H9 (cell line): Measurements from ENCODE around the gene CAMK1. TPM values are rescaled to one million over a fixed set of nuclear protein-coding genes. Genes with fewer than 3 reads are reported as not detected.

Experiments
- DNase-seq: peaks from one replicate; pipeline ENCODE4 v3.0.0-alpha.2; 2017
- H2AFZ ChIP-seq: one replicate; pipeline ENCODE4 v1.6.1; 2013; ENCODE audit warnings: mild to moderate bottlenecking, low read length, control low read depth, moderate library complexity
- H2AK5ac ChIP-seq: 2 replicates; pipeline ENCODE4 v1.6.1; 2013; ENCODE audit warnings: low read length, control low read depth, mixed read lengths; ENCODE audit not compliant: insufficient read length
- H2BK120ac ChIP-seq: one replicate; pipeline ENCODE4 v1.6.1; 2013; ENCODE audit warnings: low read depth, mild to moderate bottlenecking, low read length, control low read depth, inconsistent platforms; ENCODE audit not compliant: poor library complexity, severe bottlenecking
- H2BK12ac ChIP-seq: 2 replicates; pipeline ENCODE4 v1.6.1; 2013; ENCODE audit warnings: low read length, control low read depth, mixed read lengths, low read depth; ENCODE audit not compliant: insufficient read length
- H2BK15ac ChIP-seq: 2 replicates; pipeline ENCODE4 v1.6.1; 2013; ENCODE audit warnings: low read depth, low read length, control low read depth
- H2BK20ac ChIP-seq: one replicate; pipeline ENCODE4 v1.6.1; 2013; ENCODE audit warnings: low read depth, mild to moderate bottlenecking, low read length, control low read depth, inconsistent platforms; ENCODE audit not compliant: poor library complexity, severe bottlenecking
- H2BK5ac ChIP-seq: 2 replicates; pipeline ENCODE4 v1.6.1; 2013; ENCODE audit warnings: low read length, control low read depth, mixed read lengths; ENCODE audit not compliant: insufficient read length
- H3K14ac ChIP-seq: 2 replicates; pipeline ENCODE4 v1.6.1; 2013; ENCODE audit warnings: low read length, control low read depth; ENCODE audit not compliant: insufficient read depth
- H3K18ac ChIP-seq: 2 replicates; pipeline ENCODE4 v1.6.1; 2013; ENCODE audit warnings: low read depth, mild to moderate bottlenecking, mixed read lengths, low read length, control low read depth; ENCODE audit not compliant: insufficient read length
- H3K23ac ChIP-seq: 2 replicates; pipeline ENCODE4 v1.6.1; 2013; ENCODE audit warnings: low read length, control low read depth, mixed read lengths, low read depth; ENCODE audit not compliant: insufficient read length
- H3K23me2 ChIP-seq: 2 replicates; pipeline ENCODE4 v1.6.1; 2013; ENCODE audit warnings: low read depth, mild to moderate bottlenecking, mixed read lengths, low read length, control low read depth; ENCODE audit not compliant: insufficient read length, poor library complexity, severe bottlenecking
- H3K27ac ChIP-seq: 2 replicates; pipeline ENCODE4 v1.5.1; 2013; ENCODE audit warnings: low read length, control low read depth, mixed read lengths, low read depth; ENCODE audit not compliant: insufficient read length
- H3K27me3 ChIP-seq: 2 replicates; pipeline ENCODE4 v1.6.1; 2013; ENCODE audit warnings: low read length, control low read depth, inconsistent platforms; ENCODE audit not compliant: insufficient read depth
- H3K4ac ChIP-seq: 2 replicates; pipeline ENCODE4 v1.6.1; 2013; ENCODE audit warnings: low read depth, mild to moderate bottlenecking, control low read depth, inconsistent platforms, low read length, moderate library complexity
- H3K4me1 ChIP-seq: 2 replicates; pipeline ENCODE4 v1.6.1; 2013; ENCODE audit warnings: low read length, control low read depth, inconsistent platforms; ENCODE audit not compliant: insufficient read depth
- H3K4me2 ChIP-seq: 2 replicates; pipeline ENCODE4 v1.6.1; 2013; ENCODE audit warnings: low read length, control low read depth, mixed read lengths; ENCODE audit not compliant: insufficient read length, insufficient read depth
- H3K56ac ChIP-seq: 2 replicates; pipeline ENCODE4 v1.6.1; 2013; ENCODE audit warnings: low read depth, mild to moderate bottlenecking, mixed read lengths, low read length, control low read depth; ENCODE audit not compliant: insufficient read length
- H3K79me1 ChIP-seq: 2 replicates; pipeline ENCODE4 v1.6.1; 2013; ENCODE audit warnings: low read depth, mild to moderate bottlenecking, moderate library complexity, low read length, control low read depth, inconsistent platforms; ENCODE audit not compliant: insufficient read depth, poor library complexity, severe bottlenecking
- H3K79me2 ChIP-seq: 2 replicates; pipeline ENCODE4 v1.6.1; 2013; ENCODE audit warnings: low read length, control low read depth, inconsistent platforms; ENCODE audit not compliant: insufficient read depth
- H3K9ac ChIP-seq: 2 replicates; pipeline ENCODE4 v1.6.1; 2013; ENCODE audit warnings: low read length, control low read depth, mixed read lengths; ENCODE audit not compliant: insufficient read length; ENCODE audit errors: extremely low read depth
- H3K9me3 ChIP-seq: one replicate; pipeline ENCODE4 v1.6.1; 2013; ENCODE audit warnings: low read depth, low read length, inconsistent platforms; ENCODE audit not compliant: control insufficient read depth
- H3T11ph ChIP-seq: one replicate; pipeline ENCODE4 v1.6.1; 2013; ENCODE audit warnings: mild to moderate bottlenecking, low read length, control low read depth, inconsistent platforms
- H4K20me1 ChIP-seq: one replicate; pipeline ENCODE4 v1.6.1; 2013; ENCODE audit not compliant: control insufficient read depth, insufficient read length, insufficient read depth
- H4K5ac ChIP-seq: 2 replicates; pipeline ENCODE4 v1.6.1; 2013; ENCODE audit warnings: low read depth, mild to moderate bottlenecking, mixed read lengths, low read length, control low read depth; ENCODE audit not compliant: insufficient read length
- H4K8ac ChIP-seq: replicated peaks from 2 replicates; pipeline ENCODE4 v1.6.1; 2013; ENCODE audit warnings: low read length, control low read depth, mixed read lengths, low read depth; ENCODE audit not compliant: insufficient read length
- H4K91ac ChIP-seq: 2 replicates; pipeline ENCODE4 v1.6.1; 2013; ENCODE audit warnings: low read depth, mild to moderate bottlenecking, moderate library complexity, mixed read lengths, low read length, control low read depth; ENCODE audit not compliant: insufficient read length
- H3K27ac Mint-ChIP-seq, 3 experiments: 2 replicates in 2 of 3; 3 replicates in 1 of 3; pipeline ENCODE4 v1.8.0; 2020 to 2021; ENCODE audit warnings: mixed read lengths in 3 of 3, mild to moderate bottlenecking in 1 of 3, moderate library complexity in 1 of 3
- H3K27me3 Mint-ChIP-seq: 2 replicates; pipeline ENCODE4 v1.8.0; 2021; ENCODE audit warnings: low read depth, mild to moderate bottlenecking, moderate library complexity, mixed read lengths
- H3K36me3 Mint-ChIP-seq, 3 experiments: 2 replicates in 2 of 3; 3 replicates in 1 of 3; pipeline ENCODE4 v1.8.0; 2020 to 2021; ENCODE audit warnings: low read depth in 3 of 3, mixed read lengths in 3 of 3; ENCODE audit not compliant: insufficient read depth in 1 of 3
- H3K4me1 Mint-ChIP-seq, 2 experiments: 2 replicates each; pipeline ENCODE4 v1.8.0; 2020; ENCODE audit warnings: mixed read lengths in 2 of 2
- H3K4me3 Mint-ChIP-seq, 2 experiments: 2 replicates in 1 of 2; 3 replicates in 1 of 2; pipeline ENCODE4 v1.8.0; 2020 to 2021; ENCODE audit warnings: mild to moderate bottlenecking in 2 of 2, mixed read lengths in 2 of 2, moderate library complexity in 1 of 2
- H3K9me3 Mint-ChIP-seq, 2 experiments: 2 replicates in 1 of 2; 3 replicates in 1 of 2; pipeline ENCODE4 v1.8.0; 2020; ENCODE audit warnings: mild to moderate bottlenecking in 2 of 2, mixed read lengths in 2 of 2, moderate library complexity in 1 of 2
- CTCF ChIP-seq: fragments of 200-600 bp; sonication (generic); conservative IDR thresholded peaks from 3 replicates; pipeline ENCODE4 v1.8.0; 2021; ENCODE audit warnings: antibody characterized with exemption, mild to moderate bottlenecking
- WGBS: extraction: QIAGEN DNeasy Blood & Tissue Kit; methylation state at CpG from one replicate; pipeline ENCODE4 v1.1.7; 2013; ENCODE audit warnings: missing lambda C conversion rate, low lambda C conversion rate, mixed read lengths; ENCODE audit not compliant: insufficient read length; ENCODE audit errors: extremely low coverage; 5-methylcytosine and 5-hydroxymethylcytosine counted together
- total RNA-seq: library from RNA; stranded (reverse); gene quantifications from 2 replicates; pipeline ENCODE4 v1.2.1, GENCODE V29; 2021

The CAMK1 gene
- total RNA-seq, 1 experiment from 2014 or later = 9.2 TPM

- Histone ChIP-seq H3T11ph (no peak overlapping the region), H2BK120ac (no peak overlapping the region)
Observed at GRCh38 chr3:9779721-9780457, 10.1 kb upstream of the CAMK1 start.

More at GRCh38 chr3:9779721-9780457, 10.1 kb upstream of the CAMK1 start:
- no peak overlapping the region for H4K91ac ChIP-seq
- no peak overlapping the region for H2BK15ac ChIP-seq
- no peaks in the 10 kb centered on the region for H3K79me1 ChIP-seq
- no peak overlapping the region for H3K4ac ChIP-seq
- H3K23me2 ChIP-seq = no peaks in the 10 kb centered on the region
- H3K23ac ChIP-seq = no peak overlapping the region
- H2BK12ac ChIP-seq = no peak overlapping the region
- no peaks in the 10 kb centered on the region for H3K4me1 ChIP-seq
- no peak overlapping the region for H2BK20ac ChIP-seq
- no peak overlapping the region for H2AK5ac ChIP-seq
- no peak overlapping the region for H2AFZ ChIP-seq
- H3K4me2 ChIP-seq = no peak overlapping the region
- Mint-ChIP-seq H3K9me3 (no peaks in the 10 kb centered on the region), H3K27me3 (peaks cover 9% of the 10 kb centered on the region), H3K4me3 (no peak overlapping the region), H3K36me3 (peaks cover 11 to 45% (median 39%) of the 10 kb centered on the region in 3 experiments; a peak in 6 of 7 replicates), H3K4me1 (peaks cover 7 to 8% of the 10 kb centered on the region in 2 experiments; a peak in 3 of 4 replicates), H3K27ac (peak overlapping the region in 1 of 3 experiments; percentile 70; a peak in 1 of 7 replicates)
- no peak overlapping the region for H3K56ac ChIP-seq
- no peak for TF ChIP-seq CTCF
- no peak overlapping the region for H3K14ac ChIP-seq
- no peaks in the 10 kb centered on the region for H3K79me2 ChIP-seq
- H3K18ac ChIP-seq = no peak overlapping the region
- WGBS = no CpG with 5 or more reads among the region's 8 CpGs
- no peak overlapping the region for H4K8ac ChIP-seq
- H4K20me1 ChIP-seq = no peaks in the 10 kb centered on the region
- no peak for DNase-seq
- no peaks in the 10 kb centered on the region for H3K9me3 ChIP-seq
- H3K27me3 ChIP-seq = no peaks in the 10 kb centered on the region; the same call in 1 of the 2 replicates
- H4K5ac ChIP-seq = no peak overlapping the region
- H2BK5ac ChIP-seq = no peak overlapping the region
- no peak overlapping the region for H3K9ac ChIP-seq
- no peak overlapping the region for H3K27ac ChIP-seq
